GM12878 (cell line): Measurements from ENCODE around the gene ADGRL3. TPM values are rescaled to one million over a fixed set of nuclear protein-coding genes. Genes with fewer than 3 reads are reported as not detected.

Experiments
- ATAC-seq: fragments of 200-7000 bp; cut with Tn5 transposase; 3 replicates; pipeline ENCODE4 v1.9.1; 2020; ENCODE audit warnings: mild to moderate bottlenecking, moderate library complexity
- BruUV-seq: library from RNA; stranded (reverse); fragments of 400-500 nt; replicated peaks from 2 replicates; lab custom pipeline; 2021; lab: Mats Ljungman, UMichigan
- CTCF ChIA-PET: fragments of 300-600 bp; sonication (Branson Sonifier 250); formaldehyde crosslinking; extraction: SDS; loops from one replicate; lab custom pipeline; 2021; ENCODE audit warnings: inconsistent platforms; lab: Yijun Ruan, JAX
- POLR2A ChIA-PET: fragments of 350-600 bp; formaldehyde crosslinking; extraction: SDS; loops from one replicate; lab custom pipeline; 2021; ENCODE audit warnings: inconsistent platforms; lab: Charles Lee
- RAD21 ChIA-PET: fragments of 300-600 bp; sonication (Branson Sonifier 250); formaldehyde crosslinking; loops from one replicate; lab custom pipeline; 2023; ENCODE audit warnings: antibody characterized with exemption; ENCODE audit not compliant: unreplicated experiment; lab: Charles Lee
- SMC1A ChIA-PET: fragments of 300-600 bp; sonication (Branson Sonifier 250); formaldehyde crosslinking; loops from one replicate; lab custom pipeline; 2023; ENCODE audit not compliant: unreplicated experiment, uncharacterized antibody; lab: Charles Lee
- DNase-seq: peaks from one replicate; pipeline ENCODE4 v3.0.0-alpha.2; 2011; ENCODE audit warnings: low read depth, low spot score
- FAIRE-seq: peaks from 3 replicates; lab custom pipeline; 2011; peaks lifted over from hg19 to GRCh38; lab: Jason Lieb, UNC
- H2AFZ ChIP-seq: 2 replicates; pipeline ENCODE4 v1.6.0; 2011; ENCODE audit warnings: low read depth, low read length, control low read depth; ENCODE audit not compliant: control insufficient read depth
- H3K27ac ChIP-seq: 2 replicates; pipeline ENCODE4 v1.5.1; 2011; ENCODE audit warnings: control low read depth; ENCODE audit not compliant: control insufficient read depth, insufficient read depth
- H3K27me3 ChIP-seq, 2 experiments: replicated peaks in 1 of 2; 2 replicates each; pipeline versions ENCODE4 v1.6.0 to v1.6.1; 2011; ENCODE audit warnings: low read length in 1 of 2; ENCODE audit not compliant: control insufficient read depth in 2 of 2, insufficient read depth in 2 of 2
- H3K36me3 ChIP-seq, 2 experiments: 2 replicates each; pipeline ENCODE4 v1.5.1; 2011; ENCODE audit warnings: low read length in 1 of 2; ENCODE audit not compliant: control insufficient read depth in 2 of 2, insufficient read depth in 2 of 2
- H3K4me1 ChIP-seq: 2 replicates; pipeline ENCODE4 v1.6.1; 2011; ENCODE audit warnings: mild to moderate bottlenecking, low read length, moderate library complexity, mixed read lengths; ENCODE audit not compliant: control insufficient read depth, insufficient read depth
- H3K4me2 ChIP-seq: 2 replicates; pipeline ENCODE4 v1.6.0; 2011; ENCODE audit warnings: control low read depth; ENCODE audit not compliant: control insufficient read depth, insufficient read depth
- H3K4me3 ChIP-seq: fragments of 200-600 bp; sonication (generic); 2 replicates; pipeline ENCODE4 v1.5.1; 2016
- H3K79me2 ChIP-seq: 2 replicates; pipeline ENCODE4 v1.6.0; 2011; ENCODE audit warnings: low read length; ENCODE audit not compliant: control insufficient read depth, insufficient read depth
- H3K9ac ChIP-seq: 2 replicates; pipeline ENCODE4 v1.8.0; 2011; ENCODE audit warnings: low read length, control low read depth, mixed read lengths; ENCODE audit not compliant: control insufficient read depth, insufficient read depth
- H3K9me3 ChIP-seq: replicated peaks from 3 replicates; pipeline ENCODE4 v1.5.1; 2011; ENCODE audit warnings: mild to moderate bottlenecking, low read length; ENCODE audit not compliant: control insufficient read depth, insufficient read depth
- H4K20me1 ChIP-seq: 2 replicates; pipeline ENCODE4 v1.6.0; 2011; ENCODE audit not compliant: control insufficient read depth, insufficient read depth
- BMI1 ChIP-seq: fragments of 450-650 bp; IDR thresholded peaks from 2 replicates; pipeline ENCODE4 v1.6.1; 2016; ENCODE audit warnings: mild to moderate bottlenecking, moderate library complexity, borderline replicate concordance
- CREB1 ChIP-seq: IDR thresholded peaks from 2 replicates; pipeline ENCODE4 v1.6.1; 2012; ENCODE audit warnings: low read depth, mild to moderate bottlenecking, inconsistent platforms
- IKZF2 ChIP-seq, 2 experiments: fragments of 450-650 bp; IDR thresholded peaks; 2 replicates each; pipeline ENCODE4 v1.6.1; 2017; ENCODE audit warnings: mild to moderate bottlenecking in 2 of 2, moderate library complexity in 2 of 2
- KDM1A ChIP-seq: fragments of 200-600 bp; sonication (generic); IDR thresholded peaks from 2 replicates; pipeline ENCODE4 v1.6.1; 2016; ENCODE audit warnings: borderline replicate concordance
- MEF2B ChIP-seq: fragments of 450-650 bp; IDR thresholded peaks from 2 replicates; pipeline ENCODE4 v1.6.1; 2018; ENCODE audit warnings: mild to moderate bottlenecking, moderate library complexity; ENCODE audit not compliant: partially characterized antibody, poor library complexity, severe bottlenecking
- NRF1 ChIP-seq: conservative IDR thresholded peaks from 2 replicates; pipeline ENCODE4 v1.6.1; 2011; ENCODE audit warnings: mild to moderate bottlenecking, low read depth, low read length, improper control_type of control experiment
- POLR2A ChIP-seq: IDR thresholded peaks from 2 replicates; pipeline ENCODE4 v1.6.1; 2011; ENCODE audit warnings: low read depth, mild to moderate bottlenecking, low read length
- RB1 ChIP-seq: fragments of 450-650 bp; formaldehyde crosslinking; IDR thresholded peaks from 2 replicates; pipeline ENCODE4 v1.6.1; 2017; ENCODE audit warnings: mild to moderate bottlenecking, borderline replicate concordance
- RUNX3 ChIP-seq: IDR thresholded peaks from 2 replicates; pipeline ENCODE4 v1.6.1; 2012; ENCODE audit warnings: low read length, inconsistent platforms
- STAT1 ChIP-seq: fragments of 450-650 bp; conservative IDR thresholded peaks from 2 replicates; pipeline ENCODE4 v1.6.1; 2014; ENCODE audit warnings: antibody characterized with exemption, mild to moderate bottlenecking
- WGBS: methylation state at CpG from one replicate; pipeline ENCODE4 v1.1.6; 2016; ENCODE audit warnings: low lambda C conversion rate; ENCODE audit not compliant: insufficient replicate concordance, insufficient coverage; ENCODE audit errors: missing lambda C conversion rate; 5-methylcytosine and 5-hydroxymethylcytosine counted together
- in situ Hi-C: fragments of 300-500 bp; cut with MboI; formaldehyde crosslinking; loops from 9 replicates; pipeline ENCODE4 v1.14.3; 2018; ENCODE audit warnings: mixed read lengths
- intact Hi-C: fragments of 100-400 bp; cut with micrococcal nuclease; formaldehyde crosslinking; loops from one replicate; pipeline ENCODE4 v1.14.2; 2022; ENCODE audit not compliant: unreplicated experiment
- polyA plus RNA-seq, 11 experiments: library from polyadenylated mRNA; depleted of rRNA in 4 of 11; unstranded in 6 of 11; stranded (reverse) in 5 of 11; fragments of >200 nt; fragmentation: Nextera tagmentation in 4 of 11; fragmentation: Illumina TruSeq in 1 of 11; extraction: Ambion mirVana in 4 of 11; extraction: Trizol in 1 of 11; gene quantifications; 1 replicate in 1 of 11; 2 replicates in 10 of 11; pipeline versions ENCODE4 v1.2.1 to v1.2.3, GENCODE V29; 2011 to 2016; ENCODE audit warnings: inconsistent platforms in 2 of 11, missing spikeins in 2 of 11, low read depth in 1 of 11
- total RNA-seq, 4 experiments: library from RNA; depleted of rRNA in 3 of 4; stranded (reverse); fragments of >200 nt in 3 of 4; fragmentation: Illumina TruSeq in 1 of 4; extraction: Trizol in 1 of 4; gene quantifications; 2 replicates each; pipeline versions ENCODE4 v1.2.1 to v1.2.3, GENCODE V29; 2013 to 2021
- TF ChIP-seq, protein P1 (sequence below): fragments of 450-650 bp; conservative IDR thresholded peaks from 2 replicates; pipeline ENCODE4 v1.6.1; 2017; ENCODE audit warnings: mild to moderate bottlenecking, moderate library complexity
- TF ChIP-seq, protein P2 (sequence below): fragments of 450-650 bp; formaldehyde crosslinking; IDR thresholded peaks from 2 replicates; pipeline ENCODE4 v1.4.0; 2022; ENCODE audit warnings: mild to moderate bottlenecking, moderate library complexity
- TF ChIP-seq, protein P3 (sequence below): IDR thresholded peaks from 2 replicates; pipeline ENCODE4 v1.6.1; 2012; ENCODE audit warnings: low read depth, low read length, improper control_type of control experiment
- TF ChIP-seq, protein P4 (sequence below): fragments of 450-650 bp; IDR thresholded peaks from 2 replicates; pipeline ENCODE4 v1.6.1; 2017; ENCODE audit warnings: mild to moderate bottlenecking

The ADGRL3 gene
- total and polyA plus RNA-seq, 10 of the 15 experiments (the other 5 are each of a cell fraction or from before 2014, with no cell fraction given): 1.1 TPM; not detected in 9

DNA sequence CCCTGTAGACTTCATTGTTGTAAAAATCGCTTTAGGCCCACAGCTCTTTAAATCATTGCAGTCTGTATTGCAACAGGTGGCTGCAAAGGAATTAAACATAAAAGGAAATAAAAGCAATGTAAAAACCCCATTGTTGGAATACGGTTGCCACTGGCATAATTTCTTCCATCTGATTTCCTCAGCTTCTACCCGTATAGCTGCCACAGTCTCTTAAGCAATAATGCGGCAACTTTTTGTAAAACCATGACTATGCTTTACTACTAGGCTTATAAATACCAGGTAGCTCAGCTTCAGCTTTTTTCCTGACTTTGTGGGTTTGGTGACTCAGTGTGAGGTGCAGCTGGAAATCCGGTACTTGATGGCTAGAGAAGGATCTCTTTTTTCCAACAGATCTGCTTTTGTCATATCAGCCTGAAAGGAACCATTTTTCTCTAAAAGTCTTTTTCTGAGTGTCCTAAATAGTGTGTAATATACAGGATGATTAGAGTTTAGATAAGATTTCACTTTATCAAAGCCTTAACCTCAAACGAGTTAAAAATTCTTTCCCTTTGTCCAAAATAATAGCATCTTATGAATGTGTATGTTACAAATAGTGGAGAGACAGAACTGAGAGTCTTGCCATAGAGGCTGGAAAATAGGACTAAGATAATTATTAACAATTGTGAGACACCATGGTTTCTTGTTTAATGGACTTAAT lies 268.0 kb downstream of the ADGRL3 start (continued):
- TF ChIP-seq, protein P1, sequence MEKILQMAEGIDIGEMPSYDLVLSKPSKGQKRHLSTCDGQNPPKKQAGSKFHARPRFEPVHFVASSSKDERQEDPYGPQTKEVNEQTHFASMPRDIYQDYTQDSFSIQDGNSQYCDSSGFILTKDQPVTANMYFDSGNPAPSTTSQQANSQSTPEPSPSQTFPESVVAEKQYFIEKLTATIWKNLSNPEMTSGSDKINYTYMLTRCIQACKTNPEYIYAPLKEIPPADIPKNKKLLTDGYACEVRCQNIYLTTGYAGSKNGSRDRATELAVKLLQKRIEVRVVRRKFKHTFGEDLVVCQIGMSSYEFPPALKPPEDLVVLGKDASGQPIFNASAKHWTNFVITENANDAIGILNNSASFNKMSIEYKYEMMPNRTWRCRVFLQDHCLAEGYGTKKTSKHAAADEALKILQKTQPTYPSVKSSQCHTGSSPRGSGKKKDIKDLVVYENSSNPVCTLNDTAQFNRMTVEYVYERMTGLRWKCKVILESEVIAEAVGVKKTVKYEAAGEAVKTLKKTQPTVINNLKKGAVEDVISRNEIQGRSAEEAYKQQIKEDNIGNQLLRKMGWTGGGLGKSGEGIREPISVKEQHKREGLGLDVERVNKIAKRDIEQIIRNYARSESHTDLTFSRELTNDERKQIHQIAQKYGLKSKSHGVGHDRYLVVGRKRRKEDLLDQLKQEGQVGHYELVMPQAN: no peak
- TF ChIP-seq CREB1: no peak

DNA sequence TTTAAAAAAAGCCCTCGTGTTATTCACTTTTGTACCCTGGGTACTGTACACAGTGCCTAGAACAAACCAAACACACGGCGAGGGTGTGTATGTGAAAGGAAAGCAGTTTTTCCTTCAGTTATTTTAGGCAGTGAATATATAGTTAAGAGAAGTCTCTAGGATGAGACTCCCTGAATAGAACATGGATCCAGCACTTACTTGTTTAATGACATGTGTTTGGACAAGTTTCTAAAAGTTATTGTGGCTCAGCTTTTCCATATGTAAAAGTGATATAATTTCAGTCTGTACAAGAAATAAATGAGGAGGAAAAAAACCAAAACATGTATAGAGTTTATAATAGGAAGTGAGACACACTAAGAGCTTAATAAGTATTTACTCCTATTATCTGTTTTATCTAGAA lies 273.2 kb downstream of the ADGRL3 start:
- no peak overlapping the region for H2AFZ ChIP-seq
- no peak overlapping the region for H3K4me3 ChIP-seq
- ATAC-seq: no peak
- no peak overlapping the region for H3K27ac ChIP-seq
- no peaks in the 10 kb centered on the region for H3K36me3 ChIP-seq
- ChIA-PET POLR2A (no interaction called here), CTCF (no interaction called here), SMC1A (no interaction called here), RAD21 (no interaction called here)
- 33% methylated on average over 3 of the region's 3 CpGs for WGBS
- no peaks in the 10 kb centered on the region for H3K9me3 ChIP-seq
- no peaks in the 10 kb centered on the region for H3K27me3 ChIP-seq
- no peak overlapping the region for H3K4me2 ChIP-seq
- intact Hi-C loops (no loop called here), in situ Hi-C loops (no loop called here)
- BruUV-seq: no TSS peak
- no peak for DNase-seq
- no peaks in the 10 kb centered on the region for H4K20me1 ChIP-seq
- no peak for FAIRE-seq
- no peaks in the 10 kb centered on the region for H3K79me2 ChIP-seq
- H3K9ac ChIP-seq: no peak overlapping the region
- H3K4me1 ChIP-seq: no peaks in the 10 kb centered on the region
- no peak for TF ChIP-seq KDM1A
- TF ChIP-seq RB1: no peak
- TF ChIP-seq, protein P2, sequence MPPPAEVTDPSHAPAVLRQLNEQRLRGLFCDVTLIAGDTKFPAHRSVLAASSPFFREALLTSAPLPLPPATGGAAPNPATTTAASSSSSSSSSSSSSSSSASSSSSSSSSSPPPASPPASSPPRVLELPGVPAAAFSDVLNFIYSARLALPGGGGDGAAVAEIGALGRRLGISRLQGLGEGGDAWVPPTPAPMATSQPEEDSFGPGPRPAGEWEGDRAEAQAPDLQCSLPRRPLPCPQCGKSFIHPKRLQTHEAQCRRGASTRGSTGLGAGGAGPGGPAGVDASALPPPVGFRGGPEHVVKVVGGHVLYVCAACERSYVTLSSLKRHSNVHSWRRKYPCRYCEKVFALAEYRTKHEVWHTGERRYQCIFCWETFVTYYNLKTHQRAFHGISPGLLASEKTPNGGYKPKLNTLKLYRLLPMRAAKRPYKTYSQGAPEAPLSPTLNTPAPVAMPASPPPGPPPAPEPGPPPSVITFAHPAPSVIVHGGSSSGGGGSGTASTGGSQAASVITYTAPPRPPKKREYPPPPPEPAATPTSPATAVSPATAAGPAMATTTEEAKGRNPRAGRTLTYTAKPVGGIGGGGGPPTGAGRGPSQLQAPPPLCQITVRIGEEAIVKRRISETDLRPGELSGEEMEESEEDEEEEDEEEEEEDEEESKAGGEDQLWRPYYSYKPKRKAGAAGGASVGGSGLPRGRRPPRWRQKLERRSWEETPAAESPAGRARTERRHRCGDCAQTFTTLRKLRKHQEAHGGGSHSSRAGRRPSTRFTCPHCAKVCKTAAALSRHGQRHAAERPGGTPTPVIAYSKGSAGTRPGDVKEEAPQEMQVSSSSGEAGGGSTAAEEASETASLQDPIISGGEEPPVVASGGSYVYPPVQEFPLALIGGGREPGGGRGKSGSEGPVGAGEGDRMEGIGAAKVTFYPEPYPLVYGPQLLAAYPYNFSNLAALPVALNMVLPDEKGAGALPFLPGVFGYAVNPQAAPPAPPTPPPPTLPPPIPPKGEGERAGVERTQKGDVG: no peak
- no peak for TF ChIP-seq MEF2B
- TF ChIP-seq, protein P3, sequence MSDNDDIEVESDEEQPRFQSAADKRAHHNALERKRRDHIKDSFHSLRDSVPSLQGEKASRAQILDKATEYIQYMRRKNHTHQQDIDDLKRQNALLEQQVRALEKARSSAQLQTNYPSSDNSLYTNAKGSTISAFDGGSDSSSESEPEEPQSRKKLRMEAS: no peak
- no peak for TF ChIP-seq STAT1
- no peak for TF ChIP-seq NRF1
- no peak for TF ChIP-seq BMI1
- TF ChIP-seq, protein P4, sequence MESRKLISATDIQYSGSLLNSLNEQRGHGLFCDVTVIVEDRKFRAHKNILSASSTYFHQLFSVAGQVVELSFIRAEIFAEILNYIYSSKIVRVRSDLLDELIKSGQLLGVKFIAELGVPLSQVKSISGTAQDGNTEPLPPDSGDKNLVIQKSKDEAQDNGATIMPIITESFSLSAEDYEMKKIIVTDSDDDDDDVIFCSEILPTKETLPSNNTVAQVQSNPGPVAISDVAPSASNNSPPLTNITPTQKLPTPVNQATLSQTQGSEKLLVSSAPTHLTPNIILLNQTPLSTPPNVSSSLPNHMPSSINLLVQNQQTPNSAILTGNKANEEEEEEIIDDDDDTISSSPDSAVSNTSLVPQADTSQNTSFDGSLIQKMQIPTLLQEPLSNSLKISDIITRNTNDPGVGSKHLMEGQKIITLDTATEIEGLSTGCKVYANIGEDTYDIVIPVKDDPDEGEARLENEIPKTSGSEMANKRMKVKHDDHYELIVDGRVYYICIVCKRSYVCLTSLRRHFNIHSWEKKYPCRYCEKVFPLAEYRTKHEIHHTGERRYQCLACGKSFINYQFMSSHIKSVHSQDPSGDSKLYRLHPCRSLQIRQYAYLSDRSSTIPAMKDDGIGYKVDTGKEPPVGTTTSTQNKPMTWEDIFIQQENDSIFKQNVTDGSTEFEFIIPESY: no peak
- no peak for TF ChIP-seq IKZF2 (IDR thresholded peaks at IDR 0.05)
- no peak for TF ChIP-seq POLR2A
- TF ChIP-seq RUNX3: no peak
